Breast epithelium (tissue), 3 donors: ENCODE results near the gene BORCS6.

Experiments used
- POLR2AphosphoS5 ChIP-seq, 3 donors: sonication (generic); formaldehyde crosslinking; IDR thresholded peaks; one replicate each; pipeline ENCODE4 v1.6.1; 2017; ENCODE audit warnings: antibody characterized with exemption in 3 of 3
- TF ChIP-seq, protein P1 (sequence below), 3 donors: fragments of 450-650 bp; IDR thresholded peaks; one replicate each; pipeline ENCODE4 v1.5.1; 2016 to 2017; ENCODE audit warnings: antibody characterized with exemption in 3 of 3, mild to moderate bottlenecking in 3 of 3, moderate library complexity in 3 of 3

DNA sequence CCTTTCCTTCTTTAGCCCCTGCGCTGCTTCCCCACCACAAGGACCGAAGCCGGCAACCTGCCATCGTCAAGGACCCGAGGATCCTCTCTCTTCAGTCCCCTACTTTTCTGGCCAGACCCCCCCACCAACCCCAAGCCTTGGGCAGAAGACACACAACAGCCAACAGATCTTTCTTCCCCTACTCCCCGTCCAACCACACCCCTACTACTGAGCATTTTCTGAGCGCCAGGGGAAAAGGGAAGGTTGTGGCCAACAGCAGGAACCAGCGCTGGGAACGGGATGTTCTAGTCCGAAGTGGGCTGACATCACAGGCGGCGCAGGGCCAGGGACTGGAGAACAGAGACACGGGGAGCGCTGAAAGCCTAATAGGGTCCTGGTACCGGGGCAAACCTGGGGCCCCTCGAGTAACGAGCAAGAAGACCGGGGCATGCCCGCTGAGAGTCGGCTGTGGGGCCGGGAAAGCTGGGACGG is 38.3 kb downstream of the BORCS6 start:
- TF ChIP-seq, protein P1, sequence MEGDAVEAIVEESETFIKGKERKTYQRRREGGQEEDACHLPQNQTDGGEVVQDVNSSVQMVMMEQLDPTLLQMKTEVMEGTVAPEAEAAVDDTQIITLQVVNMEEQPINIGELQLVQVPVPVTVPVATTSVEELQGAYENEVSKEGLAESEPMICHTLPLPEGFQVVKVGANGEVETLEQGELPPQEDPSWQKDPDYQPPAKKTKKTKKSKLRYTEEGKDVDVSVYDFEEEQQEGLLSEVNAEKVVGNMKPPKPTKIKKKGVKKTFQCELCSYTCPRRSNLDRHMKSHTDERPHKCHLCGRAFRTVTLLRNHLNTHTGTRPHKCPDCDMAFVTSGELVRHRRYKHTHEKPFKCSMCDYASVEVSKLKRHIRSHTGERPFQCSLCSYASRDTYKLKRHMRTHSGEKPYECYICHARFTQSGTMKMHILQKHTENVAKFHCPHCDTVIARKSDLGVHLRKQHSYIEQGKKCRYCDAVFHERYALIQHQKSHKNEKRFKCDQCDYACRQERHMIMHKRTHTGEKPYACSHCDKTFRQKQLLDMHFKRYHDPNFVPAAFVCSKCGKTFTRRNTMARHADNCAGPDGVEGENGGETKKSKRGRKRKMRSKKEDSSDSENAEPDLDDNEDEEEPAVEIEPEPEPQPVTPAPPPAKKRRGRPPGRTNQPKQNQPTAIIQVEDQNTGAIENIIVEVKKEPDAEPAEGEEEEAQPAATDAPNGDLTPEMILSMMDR (IDR thresholded peaks at IDR 0.05): no peak
- peak in 2 of 3 donors; percentile 69 to 87 for TF ChIP-seq POLR2AphosphoS5 (IDR thresholded peaks at IDR 0.05)
